ENCODE measurements around the gene PTPRN2. TPM values are rescaled to one million over a fixed set of nuclear protein-coding genes. Genes with fewer than 3 reads are reported as not detected.

PTPRN2 gene
- total and polyA plus RNA-seq, 2 donors (not counting 3 experiments of a cell fraction or from before 2014, with no cell fraction given), result 0.62 to 0.88 TPM

DNA sequence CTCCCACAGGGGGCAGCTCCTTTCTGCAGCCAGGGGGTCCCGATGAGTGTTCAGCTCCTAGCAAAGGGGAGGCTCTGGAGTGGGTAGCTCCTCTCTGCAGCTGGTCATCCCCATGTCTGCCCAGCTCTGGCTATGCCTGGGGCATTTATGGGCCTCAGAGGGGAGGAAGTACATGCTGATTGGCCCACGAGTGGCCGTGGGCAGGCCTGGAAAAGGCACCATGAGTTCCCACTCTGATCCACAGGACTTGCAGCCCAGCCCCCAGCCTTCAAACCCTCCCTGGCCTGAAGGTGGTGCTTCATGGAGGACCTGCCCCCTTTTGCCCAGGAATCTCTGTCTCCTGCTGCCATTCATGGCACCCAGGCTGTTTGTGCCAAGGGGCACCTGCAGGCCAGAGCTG is 982.0 kb downstream of the PTPRN2 start:
- dilution Hi-C loops (cut with MboI; ENCODE audit: extremely low pct_ligation_motif_present, low sequenced_read_pairs), result no loop called here

More for the DNA sequence above, 982.0 kb downstream of the PTPRN2 start:
- H3K9me3 ChIP-seq (replicated peaks; ENCODE audit: control insufficient read depth, insufficient read depth, low read length), result no peaks in the 10 kb centered on the region
- no peaks in the 10 kb centered on the region for H3K4me1 ChIP-seq (ENCODE audit: control insufficient read depth, extremely low read depth, insufficient read depth, low read length)
- CTCF ChIA-PET, result no interaction called here
- H3K27ac ChIP-seq (ENCODE audit: insufficient read depth, low read depth, low read length), result no peak overlapping the region
- H3K9ac ChIP-seq (replicated peaks; ENCODE audit: extremely low read depth, insufficient read depth, low read length), result no peak overlapping the region
- DNase-seq (ENCODE audit: low read depth, low spot score) (no peak), FAIRE-seq (no peak)
- no peaks in the 10 kb centered on the region for H3K27me3 ChIP-seq (ENCODE audit: control insufficient read depth in 2 of 2, insufficient read depth in 2 of 2, low read length in 2 of 2)
- BruUV-seq (replicated peaks), result no TSS peak
- H3K9me1 ChIP-seq (replicated peaks; ENCODE audit: control insufficient read depth, extremely low read depth, insufficient read depth, low read length), result no peaks in the 10 kb centered on the region
- no peaks in the 10 kb centered on the region for H4K20me1 ChIP-seq (replicated peaks; ENCODE audit: control insufficient read depth, extremely low read depth, insufficient read depth, low read length)
- no peak overlapping the region for H2AFZ ChIP-seq (ENCODE audit: low read depth, low read length)
- H3K4me2 ChIP-seq (ENCODE audit: insufficient read depth, low read length), result no peak overlapping the region
- POLR2A ChIA-PET, result no interaction called here
- H3K79me2 ChIP-seq (ENCODE audit: control insufficient read depth, insufficient read depth, low read length), result no peaks in the 10 kb centered on the region
- TF ChIP-seq, protein P1, sequence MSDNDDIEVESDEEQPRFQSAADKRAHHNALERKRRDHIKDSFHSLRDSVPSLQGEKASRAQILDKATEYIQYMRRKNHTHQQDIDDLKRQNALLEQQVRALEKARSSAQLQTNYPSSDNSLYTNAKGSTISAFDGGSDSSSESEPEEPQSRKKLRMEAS (IDR thresholded peaks at IDR 0.05; ENCODE audit: insufficient read depth, insufficient read length), result no peak
- TF ChIP-seq EZH2 (IDR thresholded peaks at IDR 0.05; ENCODE audit: borderline replicate concordance, low read depth, low read length, severe bottlenecking) (no peak), POLR2AphosphoS5 (IDR thresholded peaks at IDR 0.05; ENCODE audit: insufficient read depth, low read depth, low read length) (no peak), GATA2 (IDR thresholded peaks at IDR 0.05; ENCODE audit: insufficient read depth, insufficient read length, low read depth, low read length) (no peak), MYC (IDR thresholded peaks at IDR 0.05; ENCODE audit: low read depth, low read length) (no peak), FOS (IDR thresholded peaks at IDR 0.05; ENCODE audit: borderline replicate concordance, insufficient read depth, low read length) (no peak), POLR2A (IDR thresholded peaks at IDR 0.05; ENCODE audit: low read depth, low read length) (no peak), JUN (IDR thresholded peaks at IDR 0.05; ENCODE audit: borderline replicate concordance, insufficient read depth, insufficient read length, low read depth) (no peak)
- TF ChIP-seq, protein P2, sequence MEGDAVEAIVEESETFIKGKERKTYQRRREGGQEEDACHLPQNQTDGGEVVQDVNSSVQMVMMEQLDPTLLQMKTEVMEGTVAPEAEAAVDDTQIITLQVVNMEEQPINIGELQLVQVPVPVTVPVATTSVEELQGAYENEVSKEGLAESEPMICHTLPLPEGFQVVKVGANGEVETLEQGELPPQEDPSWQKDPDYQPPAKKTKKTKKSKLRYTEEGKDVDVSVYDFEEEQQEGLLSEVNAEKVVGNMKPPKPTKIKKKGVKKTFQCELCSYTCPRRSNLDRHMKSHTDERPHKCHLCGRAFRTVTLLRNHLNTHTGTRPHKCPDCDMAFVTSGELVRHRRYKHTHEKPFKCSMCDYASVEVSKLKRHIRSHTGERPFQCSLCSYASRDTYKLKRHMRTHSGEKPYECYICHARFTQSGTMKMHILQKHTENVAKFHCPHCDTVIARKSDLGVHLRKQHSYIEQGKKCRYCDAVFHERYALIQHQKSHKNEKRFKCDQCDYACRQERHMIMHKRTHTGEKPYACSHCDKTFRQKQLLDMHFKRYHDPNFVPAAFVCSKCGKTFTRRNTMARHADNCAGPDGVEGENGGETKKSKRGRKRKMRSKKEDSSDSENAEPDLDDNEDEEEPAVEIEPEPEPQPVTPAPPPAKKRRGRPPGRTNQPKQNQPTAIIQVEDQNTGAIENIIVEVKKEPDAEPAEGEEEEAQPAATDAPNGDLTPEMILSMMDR (IDR thresholded peaks at IDR 0.05; ENCODE audit: extremely low read depth in 1 of 2, insufficient read depth in 1 of 2, low read depth in 1 of 2, low read length in 2 of 2), result no peak
- H3K36me3 ChIP-seq (ENCODE audit: control insufficient read depth in 2 of 2, extremely low read depth in 1 of 2, insufficient read depth in 2 of 2, low read length in 2 of 2), result no peaks in the 10 kb centered on the region
- intact Hi-C loops (cut with micrococcal nuclease), result no loop called here
- H3K4me3 ChIP-seq (replicated peaks in 1 of 3; ENCODE audit: insufficient read depth in 1 of 3, low read depth in 1 of 3, low read length in 3 of 3), result no peak overlapping the region

All from endothelial cell of umbilical vein (primary cell).